GM23338 (cell line): ENCODE data around the gene FOXF1. TPM values are rescaled to one million over a fixed set of nuclear protein-coding genes. Genes with fewer than 3 reads are reported as not detected.
A peak's percentile ranks its signal among the peaks of the same experiment; 100 is the strongest.

Source experiments
- ATAC-seq: fragments of 200-7000 bp; cut with Tn5 transposase; 3 replicates; pipeline ENCODE4 v1.9.1; 2020
- DNase-seq: peaks from one replicate; pipeline ENCODE4 v3.0.0-alpha.2; 2015; ENCODE audit warnings: low spot score
- H2AFZ ChIP-seq: fragments of 200-600 bp; sonication (generic); 2 replicates; pipeline ENCODE4 v1.8.0; 2016; ENCODE audit warnings: antibody characterized with exemption, mild to moderate bottlenecking, moderate library complexity
- H3F3A ChIP-seq: fragments of 200-600 bp; sonication (generic); replicated peaks from 2 replicates; pipeline ENCODE4 v1.8.0; 2017; ENCODE audit warnings: antibody characterized with exemption, mixed run types, low read depth
- H3K27ac ChIP-seq: fragments of 200-600 bp; sonication (generic); 2 replicates; pipeline ENCODE4 v1.6.1; 2016; ENCODE audit warnings: low read depth
- H3K27me3 ChIP-seq: fragments of 200-600 bp; sonication (generic); 2 replicates; pipeline ENCODE4 v1.8.0; 2016; ENCODE audit warnings: mild to moderate bottlenecking, mixed run types, moderate library complexity; ENCODE audit not compliant: insufficient read depth
- H3K36me3 ChIP-seq: fragments of 200-600 bp; sonication (generic); 2 replicates; pipeline ENCODE4 v1.8.0; 2016; ENCODE audit warnings: mild to moderate bottlenecking; ENCODE audit not compliant: insufficient read depth
- H3K4me1 ChIP-seq: fragments of 200-600 bp; sonication (generic); 2 replicates; pipeline ENCODE4 v1.8.0; 2016; ENCODE audit warnings: mild to moderate bottlenecking, moderate library complexity; ENCODE audit not compliant: insufficient read depth
- H3K4me2 ChIP-seq: fragments of 200-600 bp; sonication (generic); 2 replicates; pipeline ENCODE4 v1.7.1; 2017; ENCODE audit warnings: mixed run types
- H3K4me3 ChIP-seq: fragments of 200-600 bp; sonication (generic); 2 replicates; pipeline ENCODE4 v1.6.1; 2016; ENCODE audit warnings: mixed run types
- H3K79me2 ChIP-seq: fragments of 200-600 bp; sonication (generic); replicated peaks from 2 replicates; pipeline ENCODE4 v1.8.0; 2017; ENCODE audit warnings: mild to moderate bottlenecking; ENCODE audit not compliant: insufficient read depth
- H3K9me2 ChIP-seq: fragments of 200-600 bp; sonication (generic); 2 replicates; pipeline ENCODE4 v1.8.0; 2017; ENCODE audit not compliant: insufficient read depth
- H4K20me1 ChIP-seq: fragments of 200-600 bp; sonication (generic); replicated peaks from 2 replicates; pipeline ENCODE4 v1.8.0; 2017; ENCODE audit warnings: mild to moderate bottlenecking; ENCODE audit not compliant: insufficient read depth
- H3K27ac Mint-ChIP-seq: 2 replicates; pipeline ENCODE4 v1.8.0; 2020; ENCODE audit warnings: inconsistent platforms, mild to moderate bottlenecking, moderate library complexity, mixed read lengths
- H3K27me3 Mint-ChIP-seq: 3 replicates; pipeline ENCODE4 v1.8.0; 2022; ENCODE audit warnings: low read depth, mild to moderate bottlenecking, moderate library complexity, mixed read lengths, inconsistent platforms; ENCODE audit not compliant: insufficient read depth, poor library complexity
- H3K36me3 Mint-ChIP-seq: 3 replicates; pipeline ENCODE4 v1.8.0; 2021; ENCODE audit warnings: low read depth, mild to moderate bottlenecking, inconsistent platforms, moderate library complexity, mixed read lengths
- H3K4me1 Mint-ChIP-seq: 3 replicates; pipeline ENCODE4 v1.8.0; 2020; ENCODE audit warnings: mild to moderate bottlenecking, inconsistent platforms, mixed read lengths
- H3K4me3 Mint-ChIP-seq: 3 replicates; pipeline ENCODE4 v1.8.0; 2021; ENCODE audit warnings: moderate library complexity, mild to moderate bottlenecking, inconsistent platforms, mixed read lengths
- H3K9me3 Mint-ChIP-seq: 3 replicates; pipeline ENCODE4 v1.8.0; 2020; ENCODE audit warnings: moderate library complexity, mild to moderate bottlenecking, inconsistent platforms, mixed read lengths
- EZH2 ChIP-seq: fragments of 200-600 bp; sonication (generic); IDR thresholded peaks from one replicate; pipeline ENCODE4 v1.8.0; 2017; ENCODE audit warnings: antibody characterized with exemption, mild to moderate bottlenecking, low read depth; ENCODE audit not compliant: unreplicated experiment
- EZH2phosphoT487 ChIP-seq: fragments of 200-600 bp; sonication (generic); IDR thresholded peaks from one replicate; pipeline ENCODE4 v1.8.1; 2018; ENCODE audit warnings: antibody characterized with exemption; ENCODE audit not compliant: unreplicated experiment
- JUNB ChIP-seq: IDR thresholded peaks from one replicate; pipeline ENCODE4 v1.6.1; 2016; ENCODE audit warnings: antibody characterized with exemption; ENCODE audit not compliant: unreplicated experiment
- NANOG ChIP-seq: IDR thresholded peaks from 2 replicates; pipeline ENCODE4 v1.6.1; 2016; ENCODE audit warnings: antibody characterized with exemption, borderline replicate concordance
- POLR2AphosphoS5 ChIP-seq: IDR thresholded peaks from 2 replicates; pipeline ENCODE4 v1.6.1; 2016; ENCODE audit warnings: antibody characterized with exemption, low read depth
- STAT1 ChIP-seq: IDR thresholded peaks from one replicate; pipeline ENCODE4 v1.6.1; 2016; ENCODE audit warnings: antibody characterized with exemption; ENCODE audit not compliant: unreplicated experiment
- ZNF114 ChIP-seq: fragments of 250-450 bp; sonication (Bioruptor Pico); IDR thresholded peaks from 2 replicates; pipeline ENCODE4 v1.5.0; 2020; ENCODE audit warnings: mild to moderate bottlenecking, moderate library complexity
- ZNF331 ChIP-seq: fragments of 250-450 bp; sonication (Bioruptor Pico); IDR thresholded peaks from 2 replicates; pipeline ENCODE4 v1.5.0; 2020; ENCODE audit warnings: low read depth, mild to moderate bottlenecking, moderate library complexity
- polyA plus RNA-seq: library from polyadenylated mRNA; unstranded; fragments of >200 nt; fragmentation: Nextera tagmentation; extraction: Ambion mirVana; gene quantifications from 2 replicates; pipeline ENCODE4 v1.2.1, GENCODE V29; 2016
- total RNA-seq: library from RNA; depleted of rRNA; stranded (reverse); fragments of >200 nt; shearing (Covaris generic); gene quantifications from 2 replicates; pipeline ENCODE4 v1.2.3, GENCODE V29; 2014
- TF ChIP-seq, protein P1 (sequence below), 2 experiments: fragments of 200-600 bp in 1 of 2; sonication (generic) in 1 of 2; conservative IDR thresholded peaks; 2 replicates each; pipeline versions ENCODE4 v1.5.1 to v1.6.1; 2016 to 2017; ENCODE audit warnings: antibody characterized with exemption in 2 of 2, low read depth in 2 of 2, mild to moderate bottlenecking in 2 of 2, moderate library complexity in 1 of 2
- TF ChIP-seq, protein P2 (sequence below): IDR thresholded peaks from one replicate; pipeline ENCODE4 v1.6.1; 2018; ENCODE audit warnings: antibody characterized with exemption; ENCODE audit not compliant: unreplicated experiment
- TF ChIP-seq, protein P3 (sequence below): IDR thresholded peaks from 2 replicates; pipeline ENCODE4 v1.6.1; 2016; ENCODE audit warnings: antibody characterized with exemption

The FOXF1 gene
- total and polyA plus RNA-seq, 2 experiments from 2014 or later, result 0.10 to 0.15 TPM

DNA sequence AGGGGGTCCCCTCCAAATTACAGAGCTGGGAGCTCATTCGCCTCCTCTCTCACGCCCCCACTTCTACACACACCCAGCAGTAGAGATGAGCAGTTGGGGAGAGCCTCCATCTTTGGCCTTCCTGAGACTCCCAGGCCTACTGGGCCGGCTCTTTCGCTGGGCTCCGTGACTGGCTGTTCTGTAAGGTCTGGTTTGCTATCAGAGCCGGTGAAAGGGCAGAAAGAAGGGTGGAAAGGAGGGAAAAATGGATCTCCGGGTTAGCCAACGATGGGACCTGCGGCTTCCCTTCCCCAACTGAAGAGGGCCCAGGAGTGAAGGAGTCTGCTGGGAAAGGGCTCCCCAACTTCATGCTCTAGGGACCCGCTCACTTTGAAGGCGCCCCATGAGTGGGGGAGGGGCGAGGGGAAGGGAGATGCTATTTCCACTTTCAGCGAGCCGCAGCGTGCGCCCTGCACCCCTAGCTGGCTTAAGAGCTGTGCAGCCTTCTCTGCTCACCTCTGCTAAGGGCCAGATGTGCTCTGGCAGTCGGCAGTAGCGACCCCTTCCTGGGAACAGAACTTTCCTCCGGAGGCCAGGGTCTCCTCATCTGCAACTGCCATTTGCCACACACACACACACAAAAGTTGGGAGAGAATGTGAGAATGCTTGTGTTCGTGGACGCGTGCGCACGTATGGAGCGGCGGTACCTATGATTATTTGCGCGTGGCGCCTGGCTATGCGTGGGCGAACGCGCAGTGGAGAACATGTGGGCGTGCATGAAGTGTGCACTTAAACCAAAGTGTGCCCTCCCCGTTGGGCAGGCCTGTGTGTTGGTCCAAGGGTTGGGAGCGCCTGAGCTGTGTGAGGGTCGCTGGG lies 2.9 kb upstream of the FOXF1 start:
- Histone ChIP-seq H4K20me1 (peaks cover 33% of the 10 kb centered on the region), H3K27me3 (peaks cover 100% of the 10 kb centered on the region), H3K9me2 (no peaks in the 10 kb centered on the region), H2AFZ (no peak overlapping the region), H3K36me3 (no peaks in the 10 kb centered on the region), H3K4me3 (peak overlapping the region; percentile 55), H3K4me1 (peaks cover 27% of the 10 kb centered on the region), H3K27ac (no peak overlapping the region), H3F3A (0 out of 2 replicates have a peak, but pooled peaks cover 11% of the 10 kb centered on the region), H3K4me2 (peak overlapping the region; percentile 79; the same call in 1 of the 2 replicates), H3K79me2 (no peaks in the 10 kb centered on the region)
- TF ChIP-seq, protein P1, sequence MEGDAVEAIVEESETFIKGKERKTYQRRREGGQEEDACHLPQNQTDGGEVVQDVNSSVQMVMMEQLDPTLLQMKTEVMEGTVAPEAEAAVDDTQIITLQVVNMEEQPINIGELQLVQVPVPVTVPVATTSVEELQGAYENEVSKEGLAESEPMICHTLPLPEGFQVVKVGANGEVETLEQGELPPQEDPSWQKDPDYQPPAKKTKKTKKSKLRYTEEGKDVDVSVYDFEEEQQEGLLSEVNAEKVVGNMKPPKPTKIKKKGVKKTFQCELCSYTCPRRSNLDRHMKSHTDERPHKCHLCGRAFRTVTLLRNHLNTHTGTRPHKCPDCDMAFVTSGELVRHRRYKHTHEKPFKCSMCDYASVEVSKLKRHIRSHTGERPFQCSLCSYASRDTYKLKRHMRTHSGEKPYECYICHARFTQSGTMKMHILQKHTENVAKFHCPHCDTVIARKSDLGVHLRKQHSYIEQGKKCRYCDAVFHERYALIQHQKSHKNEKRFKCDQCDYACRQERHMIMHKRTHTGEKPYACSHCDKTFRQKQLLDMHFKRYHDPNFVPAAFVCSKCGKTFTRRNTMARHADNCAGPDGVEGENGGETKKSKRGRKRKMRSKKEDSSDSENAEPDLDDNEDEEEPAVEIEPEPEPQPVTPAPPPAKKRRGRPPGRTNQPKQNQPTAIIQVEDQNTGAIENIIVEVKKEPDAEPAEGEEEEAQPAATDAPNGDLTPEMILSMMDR (conservative IDR thresholded peaks at IDR 0.05; ENCODE audit: low read depth in 2 of 2), result no peak
- TF ChIP-seq EZH2, result peak; percentile 93
- peak; percentile 78 for TF ChIP-seq EZH2phosphoT487
- Mint-ChIP-seq H3K36me3 (no peaks in the 10 kb centered on the region; the same call in 2 of the 3 replicates), H3K9me3 (peaks cover 11% of the 10 kb centered on the region; the same call in 2 of the 3 replicates), H3K27ac (no peak overlapping the region), H3K4me1 (peaks cover 36% of the 10 kb centered on the region), H3K4me3 (peak overlapping the region; percentile 63), H3K27me3 (peaks cover 94% of the 10 kb centered on the region)
- ATAC-seq, result no peak
- no peak for DNase-seq

DNA sequence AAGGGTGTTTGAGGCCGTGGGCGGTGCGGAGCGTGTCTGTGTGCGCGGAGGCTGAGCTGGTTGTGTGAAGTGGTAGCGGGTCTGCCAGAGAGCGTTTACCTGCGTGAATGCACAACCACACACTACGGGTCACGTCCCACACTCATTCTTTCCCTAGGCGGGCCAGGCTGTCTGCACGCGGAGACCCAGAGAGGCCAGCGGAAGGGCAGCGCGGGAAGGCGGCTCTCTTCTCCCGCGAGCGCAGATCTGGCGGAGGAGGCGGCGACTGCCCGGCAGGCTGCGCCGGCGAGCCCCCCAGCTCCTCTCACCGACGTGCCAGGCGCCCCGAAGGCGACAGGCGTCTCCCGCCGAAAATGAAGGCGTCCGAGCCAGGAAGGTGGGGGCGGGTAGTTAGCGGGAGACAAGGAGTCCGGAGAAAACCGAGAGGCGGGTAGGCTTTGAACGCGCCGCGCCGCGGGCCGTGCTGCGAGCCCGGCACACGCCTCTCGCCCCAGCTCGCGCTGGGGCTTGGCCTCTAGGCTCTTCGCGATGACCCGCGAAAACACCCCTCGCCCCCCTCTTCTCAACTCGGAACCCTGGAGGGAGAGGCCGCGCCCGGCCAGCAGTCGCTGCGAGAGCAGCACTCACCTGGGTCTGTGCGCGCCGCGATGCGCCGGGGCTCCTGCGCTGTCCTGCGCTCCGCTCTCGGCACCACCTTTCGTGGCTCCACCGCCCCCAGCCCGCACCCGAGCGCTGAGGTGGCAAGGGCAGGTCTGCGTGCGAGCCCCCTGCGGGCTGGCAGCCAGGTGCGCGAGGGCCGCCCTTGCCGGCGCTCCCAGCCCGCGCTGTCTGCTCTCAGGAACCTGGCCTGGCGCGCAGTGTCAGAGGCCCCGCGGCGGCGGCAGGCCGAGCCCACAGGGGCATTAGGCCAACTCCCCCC lies 2.0 kb upstream of the FOXF1 start:
- peak overlapping the region; percentile 72 for H2AFZ ChIP-seq
- DNase-seq, result peak; percentile 70
- ATAC-seq, result peak; percentile 12
- H3K4me1 ChIP-seq, result peaks cover 23% of the 10 kb centered on the region
- Mint-ChIP-seq H3K9me3 (peaks cover 11% of the 10 kb centered on the region; the same call in 2 of the 3 replicates), H3K27me3 (peaks cover 94% of the 10 kb centered on the region), H3K4me3 (peak overlapping the region; percentile 64), H3K4me1 (peaks cover 42% of the 10 kb centered on the region), H3K36me3 (no peaks in the 10 kb centered on the region; the same call in 2 of the 3 replicates), H3K27ac (no peak overlapping the region)
- no peak overlapping the region for H3K27ac ChIP-seq
- H3K27me3 ChIP-seq, result peaks cover 100% of the 10 kb centered on the region
- peak overlapping the region; percentile 55 for H3K4me3 ChIP-seq
- H3K9me2 ChIP-seq, result no peaks in the 10 kb centered on the region
- peak overlapping the region; percentile 79 for H3K4me2 ChIP-seq
- H3K36me3 ChIP-seq, result no peaks in the 10 kb centered on the region
- 0 out of 2 replicates have a peak, but pooled peaks cover 11% of the 10 kb centered on the region for H3F3A ChIP-seq
- H4K20me1 ChIP-seq, result peaks cover 24% of the 10 kb centered on the region
- no peaks in the 10 kb centered on the region for H3K79me2 ChIP-seq
- TF ChIP-seq, protein P1 (conservative IDR thresholded peaks at IDR 0.05; ENCODE audit: low read depth in 2 of 2), result no peak
- no peak for TF ChIP-seq ZNF331 (CRISPR knock-in tag)
- TF ChIP-seq NANOG, result no peak
- TF ChIP-seq EZH2phosphoT487, result peak; percentile 10
- no peak for TF ChIP-seq STAT1
- TF ChIP-seq POLR2AphosphoS5, result no peak
- TF ChIP-seq ZNF114 (CRISPR knock-in tag), result no peak
- TF ChIP-seq, protein P2, sequence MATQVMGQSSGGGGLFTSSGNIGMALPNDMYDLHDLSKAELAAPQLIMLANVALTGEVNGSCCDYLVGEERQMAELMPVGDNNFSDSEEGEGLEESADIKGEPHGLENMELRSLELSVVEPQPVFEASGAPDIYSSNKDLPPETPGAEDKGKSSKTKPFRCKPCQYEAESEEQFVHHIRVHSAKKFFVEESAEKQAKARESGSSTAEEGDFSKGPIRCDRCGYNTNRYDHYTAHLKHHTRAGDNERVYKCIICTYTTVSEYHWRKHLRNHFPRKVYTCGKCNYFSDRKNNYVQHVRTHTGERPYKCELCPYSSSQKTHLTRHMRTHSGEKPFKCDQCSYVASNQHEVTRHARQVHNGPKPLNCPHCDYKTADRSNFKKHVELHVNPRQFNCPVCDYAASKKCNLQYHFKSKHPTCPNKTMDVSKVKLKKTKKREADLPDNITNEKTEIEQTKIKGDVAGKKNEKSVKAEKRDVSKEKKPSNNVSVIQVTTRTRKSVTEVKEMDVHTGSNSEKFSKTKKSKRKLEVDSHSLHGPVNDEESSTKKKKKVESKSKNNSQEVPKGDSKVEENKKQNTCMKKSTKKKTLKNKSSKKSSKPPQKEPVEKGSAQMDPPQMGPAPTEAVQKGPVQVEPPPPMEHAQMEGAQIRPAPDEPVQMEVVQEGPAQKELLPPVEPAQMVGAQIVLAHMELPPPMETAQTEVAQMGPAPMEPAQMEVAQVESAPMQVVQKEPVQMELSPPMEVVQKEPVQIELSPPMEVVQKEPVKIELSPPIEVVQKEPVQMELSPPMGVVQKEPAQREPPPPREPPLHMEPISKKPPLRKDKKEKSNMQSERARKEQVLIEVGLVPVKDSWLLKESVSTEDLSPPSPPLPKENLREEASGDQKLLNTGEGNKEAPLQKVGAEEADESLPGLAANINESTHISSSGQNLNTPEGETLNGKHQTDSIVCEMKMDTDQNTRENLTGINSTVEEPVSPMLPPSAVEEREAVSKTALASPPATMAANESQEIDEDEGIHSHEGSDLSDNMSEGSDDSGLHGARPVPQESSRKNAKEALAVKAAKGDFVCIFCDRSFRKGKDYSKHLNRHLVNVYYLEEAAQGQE, result no peak
- TF ChIP-seq, protein P3, sequence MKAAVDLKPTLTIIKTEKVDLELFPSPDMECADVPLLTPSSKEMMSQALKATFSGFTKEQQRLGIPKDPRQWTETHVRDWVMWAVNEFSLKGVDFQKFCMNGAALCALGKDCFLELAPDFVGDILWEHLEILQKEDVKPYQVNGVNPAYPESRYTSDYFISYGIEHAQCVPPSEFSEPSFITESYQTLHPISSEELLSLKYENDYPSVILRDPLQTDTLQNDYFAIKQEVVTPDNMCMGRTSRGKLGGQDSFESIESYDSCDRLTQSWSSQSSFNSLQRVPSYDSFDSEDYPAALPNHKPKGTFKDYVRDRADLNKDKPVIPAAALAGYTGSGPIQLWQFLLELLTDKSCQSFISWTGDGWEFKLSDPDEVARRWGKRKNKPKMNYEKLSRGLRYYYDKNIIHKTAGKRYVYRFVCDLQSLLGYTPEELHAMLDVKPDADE, result no peak
- no peak for TF ChIP-seq JUNB
- TF ChIP-seq EZH2, result peak; percentile 85
